Stimulated activated CD4-positive, alpha-beta T cell treated with anti-CD3 and anti-CD28 coated beads, Interleukin-1b, Interleukin-23, amount 100 ng/mL, for 4 hours (primary cell): ENCODE results near the gene CFAP20DC.
"Not testable (repeated sequence)": the region's sequence is repeated elsewhere in the genome, so short reads cannot be mapped to it uniquely, and the experiment has no call there.

ENCODE experiments used
- DNase-seq, 2 donors: peaks; one replicate each; pipeline ENCODE4 v3.0.0-alpha.2; 2020; ENCODE audit warnings: low read depth in 2 of 2

Gene CFAP20DC

DNA sequence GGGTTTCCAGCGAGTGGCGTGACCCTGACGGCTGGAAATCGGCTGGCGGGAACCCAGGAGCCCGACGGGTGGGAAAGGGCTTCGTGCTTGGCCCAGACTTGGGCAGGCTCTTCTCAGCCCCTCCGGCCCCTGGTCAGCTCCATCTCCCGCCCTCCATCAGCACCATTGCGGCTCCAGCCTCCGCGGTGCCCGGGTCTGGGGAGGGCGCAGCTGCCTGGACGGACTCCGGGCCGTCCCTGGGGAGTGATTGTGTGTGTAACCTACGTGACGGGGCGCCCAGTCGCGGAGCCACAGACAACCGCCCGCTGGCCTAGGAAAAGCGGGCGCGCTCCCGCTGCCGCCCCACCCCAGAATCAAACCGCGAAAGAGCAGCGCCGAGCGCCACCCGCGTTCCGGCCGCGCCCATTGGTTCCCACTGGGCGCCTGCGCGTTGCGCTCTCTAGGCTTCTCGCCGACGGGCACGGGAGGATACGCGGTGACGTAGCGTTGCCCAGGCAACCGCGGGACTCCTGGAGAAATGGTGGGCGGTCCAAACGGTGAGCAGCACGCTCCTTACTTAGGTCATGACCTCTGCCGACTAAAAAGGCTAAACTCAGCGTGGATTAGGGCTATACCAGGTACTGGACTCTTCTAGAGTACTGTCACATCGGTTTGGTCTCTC is at the start of gene CFAP20DC:
Gene CFAP20DC, minus strand, starts transcription at position 355 of the 661 bp plus-strand sequence. CDS start 394 bp downstream, outside the sequence.
- peak; percentile 80 to 86 for DNase-seq

DNA sequence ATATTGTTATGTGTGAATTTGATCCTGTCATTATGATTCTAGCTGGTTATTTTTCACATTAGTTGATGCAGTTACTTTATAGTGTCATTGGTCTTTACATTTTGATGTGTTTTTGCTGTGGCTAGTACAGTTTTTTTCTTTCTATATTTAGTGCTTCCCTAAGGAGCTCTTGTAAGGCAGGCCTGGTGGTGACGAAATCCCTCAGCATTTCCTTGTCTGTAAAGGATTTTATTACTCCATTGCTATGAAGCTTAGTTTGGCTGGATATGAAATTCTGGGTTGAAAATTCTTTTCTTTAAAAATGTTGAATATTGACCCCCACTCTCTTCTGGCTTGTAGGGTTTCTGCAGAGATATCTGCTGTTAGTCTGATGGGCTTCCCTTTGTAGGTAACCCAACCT is 48.7 kb upstream of the CFAP20DC start:
- DNase-seq = not testable (repeated sequence)

DNA sequence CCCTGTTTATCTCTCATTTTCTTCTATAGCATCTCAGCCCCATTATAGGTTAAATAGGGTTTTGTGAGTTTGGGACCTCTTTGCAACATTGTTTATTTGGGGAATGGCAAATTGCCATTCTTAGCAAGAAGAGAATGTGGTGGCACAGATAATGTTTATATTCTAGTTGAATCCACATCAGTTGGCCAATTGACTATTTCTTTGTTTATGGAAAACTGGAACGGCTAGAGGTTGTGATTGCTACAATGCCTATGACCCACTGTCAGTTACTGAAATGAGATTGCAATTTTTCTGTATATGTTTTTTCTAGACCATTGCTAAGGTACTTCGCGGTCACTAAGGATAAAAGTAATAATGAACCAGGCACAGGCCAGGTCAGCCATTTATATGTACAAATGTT is 44.6 kb upstream of the CFAP20DC start:
- no peak for DNase-seq

DNA sequence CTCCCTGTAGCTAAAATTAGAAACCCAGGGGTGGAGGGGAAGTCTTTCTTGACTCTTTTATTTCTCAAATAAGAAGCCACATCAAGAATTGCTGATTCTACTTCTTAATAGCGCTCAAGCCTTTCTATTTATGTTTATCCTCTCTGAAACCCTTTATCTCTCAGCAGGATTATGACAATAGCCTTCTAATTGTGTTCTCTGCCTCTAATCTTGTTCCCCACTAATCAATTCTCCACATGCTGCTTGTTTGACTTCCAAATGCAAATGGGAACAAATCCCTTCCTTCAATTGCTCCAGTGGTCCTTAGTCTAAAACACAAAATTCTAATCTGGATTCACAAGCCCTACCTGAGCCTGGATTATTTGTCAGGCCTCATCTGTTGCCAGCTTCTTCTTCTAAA is 43.7 kb upstream of the CFAP20DC start:
- DNase-seq = no peak

DNA sequence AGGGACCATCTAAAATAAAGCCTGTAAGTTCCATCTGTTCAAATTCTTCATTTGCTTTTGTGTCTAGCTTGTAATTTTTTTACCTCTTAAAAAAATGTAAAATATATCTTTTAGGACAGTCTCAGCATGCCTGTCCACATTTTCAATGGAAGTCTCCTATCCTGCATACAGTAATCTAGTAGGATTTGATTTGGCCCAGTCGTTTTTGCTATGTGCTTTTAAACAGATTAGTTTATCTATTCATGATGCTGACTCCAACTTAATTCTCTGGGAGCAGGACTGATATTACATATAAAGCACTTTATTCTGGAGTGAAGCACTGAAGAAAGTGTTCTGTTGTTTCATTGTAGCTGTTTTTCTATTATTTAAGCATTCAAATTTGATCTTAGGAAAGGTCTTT is 38.9 kb upstream of the CFAP20DC start:
- no peak for DNase-seq

DNA sequence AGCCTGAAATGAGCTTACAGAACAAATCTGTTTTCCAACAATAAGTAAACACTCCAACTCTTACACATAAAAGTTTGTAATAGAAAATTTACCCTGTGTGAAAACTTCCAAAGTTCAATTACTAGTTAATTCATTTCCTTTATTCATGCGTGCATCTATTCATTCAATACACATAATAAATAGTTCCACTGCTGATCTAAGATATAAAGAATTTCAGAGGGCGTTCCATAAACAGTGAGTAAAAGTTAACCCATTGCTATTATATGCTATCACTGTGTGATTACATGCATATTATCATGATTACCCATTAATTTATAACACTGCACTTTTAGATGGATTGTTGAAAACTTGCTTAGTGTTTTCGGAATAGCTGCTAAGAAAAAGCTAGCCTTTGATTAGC is 36.2 kb upstream of the CFAP20DC start:
- DNase-seq = no peak

DNA sequence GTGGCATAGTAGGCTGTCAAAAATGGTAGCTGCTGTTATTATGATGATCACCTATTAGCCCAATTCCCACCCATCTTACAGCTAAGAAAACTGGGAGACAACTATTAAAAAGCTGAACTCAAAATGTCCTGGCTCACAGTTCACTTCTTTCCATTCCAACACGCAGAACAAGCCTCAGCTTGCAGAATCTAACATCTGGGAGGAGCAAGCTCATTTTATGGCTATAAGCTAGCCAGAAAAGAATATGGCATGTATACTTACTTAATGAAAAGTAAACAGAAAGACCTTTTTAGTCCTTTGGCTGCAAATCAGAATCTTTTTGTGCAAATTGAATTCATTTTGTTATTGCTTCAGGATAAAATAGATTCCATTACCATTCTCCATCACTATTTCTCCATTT is 34.8 kb upstream of the CFAP20DC start:
- DNase-seq = no peak

DNA sequence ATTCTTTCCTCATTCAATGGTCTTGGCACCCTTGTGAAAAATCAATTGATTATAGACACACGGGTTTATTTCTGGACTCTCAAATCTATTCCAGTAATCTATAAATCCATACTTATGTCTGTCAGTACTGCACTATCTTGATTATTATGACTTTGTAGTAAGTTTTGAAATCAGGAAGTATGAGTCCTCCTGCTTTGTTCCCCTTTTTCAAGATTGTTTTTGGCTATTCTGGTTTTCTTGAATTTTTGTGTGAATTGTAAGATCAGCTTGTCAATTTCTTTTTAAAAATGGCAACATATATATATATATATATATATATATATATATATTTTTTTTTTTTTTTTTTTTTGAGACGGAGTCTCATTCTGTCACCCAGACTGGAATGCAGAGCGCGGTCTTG is 32.3 kb upstream of the CFAP20DC start:
- DNase-seq = no peak

DNA sequence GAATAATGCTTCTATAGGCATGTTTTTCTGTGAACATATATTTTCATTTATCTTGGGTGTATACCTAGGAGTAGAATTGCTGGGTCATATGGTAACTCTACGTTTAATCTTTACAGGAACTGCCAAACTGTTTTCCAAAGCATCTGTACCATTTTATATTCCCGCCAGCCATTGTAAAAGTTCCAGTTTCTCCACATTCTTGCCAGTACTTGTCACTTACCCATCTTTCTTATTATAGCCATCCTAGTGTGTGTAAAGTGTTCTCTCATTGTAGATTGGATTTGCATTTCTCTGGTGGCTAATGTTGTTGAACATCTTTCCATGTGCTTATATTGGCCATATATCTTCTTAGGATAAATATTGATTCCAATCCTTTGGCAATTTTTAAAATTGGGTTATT is 31.2 kb upstream of the CFAP20DC start:
- no peak for DNase-seq

DNA sequence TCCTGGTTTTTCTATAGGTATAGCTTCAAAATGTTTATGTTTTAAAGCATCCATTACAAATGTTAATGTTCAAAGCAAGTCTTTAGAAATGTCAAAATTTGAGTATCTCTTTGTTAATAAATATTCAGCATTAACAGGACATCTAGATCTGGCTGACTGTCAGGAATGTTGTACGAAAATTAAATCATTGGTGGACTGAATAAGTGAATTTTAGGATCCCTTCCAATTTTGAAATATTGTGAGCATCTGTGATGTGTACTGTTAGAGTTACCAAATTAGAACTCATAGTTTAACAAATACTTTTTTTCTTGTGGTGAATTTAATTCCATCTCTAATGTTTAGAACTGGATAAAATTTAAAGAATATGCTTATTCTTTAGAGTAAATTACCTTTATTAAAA is 30.1 kb upstream of the CFAP20DC start:
- no peak for DNase-seq

DNA sequence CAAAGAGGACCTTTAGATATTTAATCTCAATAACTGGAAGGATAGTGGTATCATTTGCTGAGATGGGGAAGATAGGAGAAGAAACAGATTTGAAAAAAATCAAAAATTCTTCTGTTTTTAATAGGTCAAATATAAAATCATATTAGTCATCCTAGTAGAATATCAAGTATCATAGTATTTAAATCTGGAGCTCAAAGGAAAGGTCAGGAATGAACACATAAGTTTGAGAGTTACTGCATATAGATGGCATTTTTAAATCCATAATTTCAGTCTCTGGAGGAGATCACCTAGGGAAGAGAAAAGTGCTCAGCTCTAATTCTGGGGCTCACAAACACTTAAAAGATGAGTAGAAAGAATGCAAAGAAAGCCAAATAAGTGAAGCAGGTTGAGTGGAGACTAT is 24.9 kb upstream of the CFAP20DC start:
- no peak for DNase-seq

DNA sequence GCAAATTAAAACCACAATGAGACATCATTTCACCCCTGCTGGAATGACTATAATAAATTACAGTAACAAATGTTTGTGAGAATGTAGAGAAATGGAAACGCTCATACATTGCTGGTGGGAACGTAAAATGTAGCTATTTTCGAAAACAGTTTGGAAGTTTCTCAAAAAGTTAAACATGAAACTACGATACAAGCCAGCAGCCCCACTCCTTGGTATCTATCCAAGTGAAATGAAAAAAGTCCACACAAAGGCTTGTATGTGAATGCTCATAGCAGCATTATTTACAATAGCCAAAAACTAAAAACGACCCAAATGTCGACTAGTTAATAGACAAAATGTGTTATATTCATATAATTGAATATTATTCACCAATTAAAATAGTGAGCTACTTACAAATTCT is 22.9 kb upstream of the CFAP20DC start:
- no peak for DNase-seq

DNA sequence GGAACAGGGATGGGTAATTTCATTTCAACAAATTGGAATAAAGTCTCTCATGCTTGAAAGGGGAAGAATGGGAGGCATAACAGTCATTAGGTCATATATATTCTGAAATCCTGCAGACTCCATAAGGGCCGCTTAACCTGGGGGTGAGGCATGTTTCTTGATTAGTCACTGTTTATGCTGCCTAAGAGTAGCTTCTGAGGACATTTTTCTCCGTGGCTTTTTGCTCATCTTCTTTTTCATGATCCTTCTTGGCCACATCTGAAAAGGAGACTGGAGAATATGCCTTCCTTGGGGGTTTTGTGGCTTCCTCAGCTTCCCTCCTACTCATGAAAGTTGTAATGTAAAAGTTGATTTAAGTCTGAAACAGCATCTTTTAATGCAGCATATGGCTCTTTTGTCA is 20.0 kb upstream of the CFAP20DC start:
- no peak for DNase-seq

DNA sequence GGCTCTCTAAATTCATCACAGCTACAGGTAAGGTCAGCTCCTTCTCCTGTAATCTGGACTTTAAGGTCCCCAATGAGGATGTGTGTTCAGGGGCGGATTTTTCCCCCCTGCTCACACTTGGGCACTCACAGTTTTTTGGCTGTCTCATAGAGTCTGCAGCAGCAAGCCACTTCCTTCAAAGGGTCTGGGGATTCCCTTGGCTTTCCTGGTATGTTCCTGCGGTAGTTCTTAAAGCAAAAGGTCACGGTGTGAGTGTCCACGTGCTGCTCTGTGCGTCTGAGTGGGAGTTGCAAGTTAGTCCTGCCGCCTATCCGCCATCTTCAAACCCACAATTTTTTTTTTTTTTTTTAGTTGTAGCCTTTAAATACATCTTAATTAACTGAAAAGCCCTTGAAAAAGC is 15.4 kb upstream of the CFAP20DC start:
- no peak for DNase-seq

DNA sequence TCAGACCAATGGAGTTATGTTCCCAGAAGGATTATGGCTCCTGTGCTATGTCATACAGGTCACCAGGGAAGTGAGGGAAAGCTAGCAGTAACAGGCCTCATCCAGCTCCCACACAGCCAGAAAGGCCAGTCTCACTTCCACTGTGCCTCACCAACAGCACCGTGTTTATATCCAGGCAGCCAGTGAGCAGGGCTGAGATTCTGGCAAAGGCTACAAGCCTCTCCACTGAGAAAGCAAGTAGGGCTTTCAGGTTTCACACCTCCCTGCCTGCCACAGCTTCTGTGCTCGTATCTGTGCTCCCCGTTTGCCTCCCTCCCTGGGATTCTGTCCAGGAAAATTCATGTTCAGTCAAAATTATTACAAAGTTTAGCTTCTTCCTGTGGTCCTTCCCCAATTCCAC is 14.9 kb upstream of the CFAP20DC start:
- no peak for DNase-seq

DNA sequence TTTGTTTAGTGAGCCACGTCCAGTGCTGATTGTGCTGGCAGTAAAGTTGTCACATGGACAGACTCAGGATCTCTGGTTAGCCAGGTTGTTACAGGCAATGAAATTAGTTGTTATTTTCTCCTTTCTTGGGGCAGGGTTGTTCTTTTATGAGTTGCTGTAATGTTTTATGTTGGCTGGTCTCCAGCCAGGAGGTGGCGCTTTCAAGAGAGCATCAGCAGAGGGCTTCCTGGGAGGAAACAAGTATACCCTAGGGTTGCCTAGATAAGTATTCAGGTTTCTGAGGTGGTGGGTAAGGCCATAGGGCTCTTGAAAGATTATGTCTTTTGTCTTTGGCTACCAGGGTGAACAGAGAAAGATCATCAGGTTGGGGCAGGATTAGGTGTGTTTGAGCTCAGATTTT is 14.5 kb upstream of the CFAP20DC start:
- DNase-seq = no peak

DNA sequence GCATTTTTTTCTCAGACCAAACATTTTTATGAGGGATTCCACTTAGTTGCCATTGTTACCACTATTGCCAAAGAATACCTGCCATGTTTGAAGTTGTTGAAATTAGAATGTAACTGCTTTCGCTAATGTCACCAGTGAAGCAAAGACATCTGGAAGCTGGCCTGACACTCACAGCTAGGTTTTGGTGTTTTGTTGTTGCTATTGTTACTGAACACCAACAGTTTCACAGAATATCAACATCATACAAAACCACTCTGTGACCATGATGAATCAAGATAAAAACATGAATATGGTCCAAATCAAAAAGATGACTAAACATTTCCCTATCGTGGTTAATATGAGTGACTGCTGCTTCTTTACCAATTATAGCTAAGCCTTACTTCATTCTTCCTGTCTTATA is 6.9 kb upstream of the CFAP20DC start:
- DNase-seq = no peak

DNA sequence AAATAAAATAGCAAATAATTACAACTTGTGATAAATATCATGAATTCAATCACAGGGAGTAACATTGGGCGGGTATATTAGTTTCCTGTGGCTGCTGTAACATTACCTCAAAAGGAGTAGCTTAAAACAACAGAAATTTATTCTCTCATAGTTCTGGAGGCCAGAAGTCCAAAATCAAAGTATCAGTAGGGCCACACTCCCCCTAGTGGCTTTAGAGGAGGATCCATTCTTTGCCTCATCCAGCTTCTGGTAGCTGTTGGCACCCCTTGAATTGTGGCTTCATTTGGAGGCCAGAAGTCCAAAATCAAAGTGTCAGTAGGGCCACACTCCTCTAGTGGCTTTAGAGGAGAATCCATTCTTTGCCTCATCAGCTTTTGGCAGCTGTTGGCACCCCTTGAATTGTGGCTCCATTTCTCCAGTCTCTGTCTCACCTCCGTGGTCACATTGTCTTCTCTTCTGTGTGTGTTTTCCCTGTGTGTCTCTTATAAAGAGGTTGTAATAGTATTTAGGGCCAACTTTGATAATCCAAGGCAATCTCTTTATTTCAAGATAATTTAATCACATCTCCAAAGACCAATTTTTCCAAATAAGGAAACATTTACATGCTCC is 3.1 kb upstream of the CFAP20DC start:
- DNase-seq = no peak

DNA sequence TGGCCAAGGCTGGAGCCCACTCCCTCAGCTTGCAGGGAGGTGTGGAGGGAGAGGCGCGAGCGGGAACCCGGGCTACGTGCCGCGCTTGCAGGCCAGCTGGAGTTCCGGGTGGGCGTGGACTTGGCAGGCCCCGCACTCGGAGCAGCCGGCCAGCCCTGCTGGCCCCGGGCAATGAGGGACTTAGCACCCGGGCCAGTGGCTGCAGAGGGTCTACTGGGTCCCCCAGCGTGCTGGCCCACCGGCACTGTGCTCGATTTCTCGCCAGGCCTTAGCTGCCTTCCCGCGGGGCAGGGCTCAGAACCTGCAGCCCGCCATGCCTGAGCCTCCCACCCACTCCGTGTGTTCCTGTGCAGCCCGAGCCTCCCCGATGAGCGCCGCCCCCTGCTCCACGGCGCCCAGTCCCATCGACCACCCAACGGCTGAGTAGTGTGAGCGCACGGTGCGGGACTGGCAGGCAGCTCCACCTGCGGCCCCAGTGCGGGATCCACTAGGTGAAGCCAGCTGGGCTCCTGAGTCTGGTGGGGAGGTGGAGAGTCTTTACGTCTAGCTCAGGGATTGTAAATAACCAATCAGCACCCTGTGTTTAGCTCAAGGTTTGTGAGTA is 1.1 kb upstream of the CFAP20DC start:
- not testable (repeated sequence) for DNase-seq

DNA sequence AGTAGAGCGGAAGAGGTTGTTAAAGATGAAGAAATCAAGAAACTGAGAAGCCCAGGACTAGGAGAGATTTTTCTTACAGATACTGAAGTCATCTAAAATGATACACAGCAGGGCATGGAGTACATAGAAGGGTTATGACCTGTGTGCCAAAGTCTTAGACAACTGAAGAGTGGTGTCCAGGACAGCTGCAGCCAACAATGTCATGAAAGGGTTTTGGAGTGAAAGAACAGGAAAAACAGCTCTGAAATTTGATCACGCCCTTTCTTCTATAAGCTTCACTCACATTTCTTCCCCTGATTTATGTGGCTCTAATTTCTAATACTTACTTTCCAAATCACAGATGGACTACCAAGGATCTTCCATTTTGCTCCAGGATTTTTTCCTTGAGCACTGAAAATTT is 3.0 kb downstream of the CFAP20DC start:
- DNase-seq = no peak

DNA sequence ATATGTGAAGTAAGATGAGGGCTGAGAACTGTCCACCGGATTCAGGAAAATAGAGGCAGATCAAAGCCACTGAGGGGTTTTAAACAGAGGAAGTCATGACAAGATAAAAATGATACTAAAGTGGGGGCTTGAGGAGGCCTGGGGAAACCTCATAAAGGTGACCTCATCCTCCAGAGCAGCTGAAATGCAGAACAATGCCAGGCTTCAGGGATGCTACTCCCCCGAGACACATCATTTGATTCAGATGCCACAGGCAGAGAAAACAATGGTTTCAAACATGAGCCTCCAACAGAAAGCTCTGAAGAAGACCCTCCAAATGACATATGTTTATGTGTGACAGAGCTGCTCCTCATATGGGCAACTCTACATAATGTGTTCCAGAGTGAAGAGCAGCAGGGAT is 6.4 kb downstream of the CFAP20DC start:
- no peak for DNase-seq

DNA sequence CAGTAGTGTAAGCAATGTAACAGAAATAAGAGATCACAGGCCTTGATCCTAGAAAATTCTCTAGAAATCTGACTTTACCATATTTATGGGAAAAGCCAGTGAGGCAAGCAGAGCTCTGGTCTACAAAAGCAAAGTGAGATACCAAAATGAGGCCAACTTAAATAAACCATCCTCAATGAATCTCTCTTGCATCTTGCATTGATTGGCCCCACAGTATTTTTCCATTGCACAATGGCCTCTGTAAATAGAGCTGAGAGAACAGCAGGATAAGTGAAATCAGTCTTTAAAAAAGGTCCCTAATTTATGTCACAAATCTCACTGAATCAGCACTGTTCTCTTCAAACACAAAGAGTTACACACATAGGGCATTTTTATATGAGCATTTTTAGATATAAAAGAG is 8.9 kb downstream of the CFAP20DC start:
- no peak for DNase-seq

DNA sequence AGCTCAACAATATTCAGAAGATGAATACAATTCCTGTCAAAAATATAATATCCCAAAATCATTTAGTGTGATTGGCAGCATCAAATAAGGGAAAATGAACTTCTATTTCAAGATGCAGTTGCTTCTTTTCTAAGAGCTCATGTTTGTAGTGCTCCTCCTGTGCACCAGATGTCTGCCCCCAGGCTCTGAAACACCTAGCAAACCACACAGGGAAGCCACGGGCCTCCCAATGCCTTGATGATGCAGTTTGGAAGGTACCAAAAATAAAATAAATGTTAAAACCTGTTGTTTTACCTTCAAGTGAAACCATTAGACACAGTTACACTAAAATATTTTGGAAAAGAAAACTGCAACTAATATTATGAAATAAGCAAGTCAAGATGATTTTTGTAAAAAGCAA is 22.2 kb downstream of the CFAP20DC start:
- no peak for DNase-seq

DNA sequence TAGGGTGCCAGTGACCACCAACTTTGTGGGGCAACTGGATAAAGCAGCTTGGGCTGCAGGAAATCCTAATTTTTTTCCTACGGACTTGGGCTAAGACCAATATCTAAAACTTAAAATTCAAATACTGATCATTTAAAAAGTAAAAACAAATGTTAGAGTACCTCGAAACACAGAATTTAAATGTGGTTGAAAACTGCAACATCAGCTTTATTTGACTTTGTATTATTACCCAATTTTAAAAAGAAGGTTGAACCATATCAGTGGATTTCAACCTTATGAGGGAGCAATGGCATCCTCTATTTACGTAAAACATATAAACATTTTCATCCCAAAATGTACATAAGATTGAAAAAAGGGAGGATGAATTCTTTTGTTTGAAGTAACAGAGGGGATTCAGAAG is 26.2 kb downstream of the CFAP20DC start:
- DNase-seq = no peak
